NB4 (cell line): Measurements from ENCODE around the gene CACNA1A.
"Not testable (repeated sequence)": the region's sequence is repeated elsewhere in the genome, so short reads cannot be mapped to it uniquely, and the experiment has no call there.

Experiments used
- DNase-seq: peaks from one replicate; pipeline ENCODE4 v3.0.0; 2010; ENCODE audit warnings: low read depth
- H3K4me3 ChIP-seq: one replicate; pipeline ENCODE4 v1.5.1; 2011; ENCODE audit warnings: mild to moderate bottlenecking, low read depth, low read length, moderate library complexity
- CTCF ChIP-seq: IDR thresholded peaks from one replicate; pipeline ENCODE4 v1.5.1; 2012; ENCODE audit warnings: low read depth, low read length
- MYC ChIP-seq: IDR thresholded peaks from 2 replicates; pipeline ENCODE4 v1.6.1; 2011; ENCODE audit warnings: low read depth, low read length
- POLR2A ChIP-seq: IDR thresholded peaks from 2 replicates; pipeline ENCODE4 v1.6.1; 2011; ENCODE audit warnings: mild to moderate bottlenecking; ENCODE audit not compliant: insufficient read length; ENCODE audit errors: extremely low read depth
- TF ChIP-seq, protein P1 (sequence below): IDR thresholded peaks from 2 replicates; pipeline ENCODE4 v1.6.1; 2011; ENCODE audit warnings: low read depth, low read length

CACNA1A gene

DNA sequence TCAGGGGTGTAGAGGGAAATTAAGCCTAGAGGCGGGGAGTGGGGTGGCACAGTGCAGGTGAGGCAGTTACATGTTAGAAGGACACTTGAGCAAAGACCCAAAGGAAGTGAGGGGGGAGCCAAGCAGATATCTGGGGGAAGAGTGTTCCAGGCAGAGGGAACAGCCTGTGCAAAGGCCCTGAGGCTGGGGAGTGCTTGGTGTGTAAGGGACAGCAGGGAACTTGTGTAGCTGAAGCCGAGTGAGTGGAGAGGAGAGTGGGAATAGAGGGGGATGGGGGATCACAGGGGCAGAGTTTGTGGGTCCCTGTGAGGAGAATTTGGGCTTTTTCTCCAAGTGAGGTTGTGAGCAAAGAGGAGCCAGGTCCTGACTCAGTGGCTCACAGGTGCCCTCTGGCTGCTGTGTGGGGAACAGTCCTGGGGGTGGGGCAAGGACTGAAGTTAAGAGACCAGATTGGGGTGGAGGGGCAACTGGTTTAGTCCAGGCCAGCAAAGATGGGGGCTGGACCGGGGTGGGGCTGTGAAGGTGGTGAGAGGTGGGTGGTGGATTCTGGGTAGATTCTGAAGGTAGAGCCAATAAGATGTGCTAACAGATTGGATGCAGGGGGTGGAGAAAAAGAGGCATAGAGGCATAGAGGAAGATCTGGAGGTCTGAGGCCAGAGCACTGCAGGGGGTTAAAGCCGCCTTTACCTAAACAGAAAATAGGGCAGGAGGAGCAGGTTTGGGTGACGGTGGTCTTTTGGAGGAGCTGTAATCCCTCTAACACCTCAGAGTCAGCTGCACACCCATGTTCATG, 75.3 kb downstream of the CACNA1A start:
- TF ChIP-seq POLR2A (no peak), CTCF (peak; percentile 80)
- peak; percentile 46 for DNase-seq
- H3K4me3 ChIP-seq, result no peak overlapping the region

GRCh38 chr19:13429563-13429962, 76.7 kb downstream of the CACNA1A start:
- DNase-seq, result no peak
- H3K4me3 ChIP-seq, result no peak overlapping the region
- no peak for TF ChIP-seq MYC
- TF ChIP-seq, protein P1, sequence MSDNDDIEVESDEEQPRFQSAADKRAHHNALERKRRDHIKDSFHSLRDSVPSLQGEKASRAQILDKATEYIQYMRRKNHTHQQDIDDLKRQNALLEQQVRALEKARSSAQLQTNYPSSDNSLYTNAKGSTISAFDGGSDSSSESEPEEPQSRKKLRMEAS, result no peak
- TF ChIP-seq POLR2A, result no peak
- no peak for TF ChIP-seq CTCF

DNA sequence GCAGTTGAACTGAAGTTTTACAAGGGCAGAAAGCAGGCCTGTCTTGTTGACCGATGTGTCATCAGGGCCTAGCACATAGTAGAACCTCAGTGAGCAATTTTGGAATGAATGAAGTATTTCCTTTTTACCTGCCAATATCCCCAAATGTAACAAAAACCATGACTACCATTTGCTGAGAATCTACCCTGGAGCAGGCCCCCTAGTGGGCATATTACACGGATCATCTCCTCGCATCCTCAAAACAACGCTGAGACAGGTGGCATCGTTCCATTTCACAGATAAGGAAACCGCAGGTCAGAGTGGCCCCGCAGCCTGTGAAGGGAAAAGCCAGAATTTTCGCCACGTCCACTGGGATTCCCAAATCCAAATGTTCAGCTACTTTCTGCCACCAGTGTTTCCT, 77.9 kb downstream of the CACNA1A start:
- peak; percentile 69 for TF ChIP-seq CTCF
- TF ChIP-seq, protein P1, result no peak
- H3K4me3 ChIP-seq, result no peak overlapping the region
- DNase-seq, result peak; percentile 22

DNA sequence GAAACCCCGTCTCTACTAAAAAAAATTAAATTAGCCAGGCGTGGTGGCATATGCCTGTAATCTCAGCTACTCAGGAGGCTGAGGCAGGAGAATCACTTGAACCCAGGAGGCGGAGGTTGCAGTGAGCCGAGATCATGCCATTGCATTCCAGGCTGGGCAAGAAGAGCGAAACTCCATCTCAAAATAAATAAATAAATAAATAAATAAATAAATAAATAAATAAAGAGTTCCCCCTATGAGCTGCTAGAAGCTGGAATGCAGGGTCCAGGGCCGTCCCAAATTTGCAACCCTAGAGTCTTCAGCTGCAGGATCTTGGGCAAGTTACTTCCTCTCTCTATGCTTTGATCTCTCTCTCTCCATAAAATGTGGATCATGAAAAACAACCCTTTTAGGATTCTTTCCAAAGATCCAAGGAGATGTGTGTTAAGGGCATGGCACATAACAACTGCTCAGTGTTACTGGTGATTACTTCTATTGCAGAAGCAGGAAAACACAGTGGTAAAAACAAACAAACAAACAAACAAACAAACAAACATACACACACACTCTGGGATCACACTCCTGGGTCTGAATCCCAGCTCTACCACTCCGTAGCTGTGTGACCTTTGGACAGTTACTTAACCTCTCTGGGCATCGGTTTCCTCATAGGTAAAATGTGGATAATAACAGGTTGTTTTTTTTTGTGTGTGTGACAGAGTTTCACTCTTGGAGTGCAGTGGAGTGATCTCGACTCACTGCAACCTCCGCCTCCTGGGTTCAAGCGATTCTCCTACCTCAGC, 78.8 kb downstream of the CACNA1A start:
- no peak for DNase-seq
- TF ChIP-seq, protein P1, result no peak
- TF ChIP-seq MYC (no peak), CTCF (no peak), POLR2A (no peak)
- no peak overlapping the region for H3K4me3 ChIP-seq

- not testable (repeated sequence) for DNase-seq, H3K4me3 ChIP-seq
Observed at GRCh38 chr19:13425875-13426274, 80.4 kb downstream of the CACNA1A start.

- TF ChIP-seq, protein P1, result no peak
- TF ChIP-seq POLR2A (no peak), CTCF (no peak), MYC (no peak)
- no peak for DNase-seq
- no peak overlapping the region for H3K4me3 ChIP-seq
Observed at GRCh38 chr19:13425151-13425550, 81.1 kb downstream of the CACNA1A start.
